ENCODE results near the gene PARVG. TPM values are rescaled to one million over a fixed set of nuclear protein-coding genes. Genes with fewer than 3 reads are reported as not detected.

PARVG gene
- total and polyA plus RNA-seq, 9 of the 15 experiments (the other 6 are each of a cell fraction or from before 2014, with no cell fraction given) = 0.35 TPM; not detected in 8

DNA sequence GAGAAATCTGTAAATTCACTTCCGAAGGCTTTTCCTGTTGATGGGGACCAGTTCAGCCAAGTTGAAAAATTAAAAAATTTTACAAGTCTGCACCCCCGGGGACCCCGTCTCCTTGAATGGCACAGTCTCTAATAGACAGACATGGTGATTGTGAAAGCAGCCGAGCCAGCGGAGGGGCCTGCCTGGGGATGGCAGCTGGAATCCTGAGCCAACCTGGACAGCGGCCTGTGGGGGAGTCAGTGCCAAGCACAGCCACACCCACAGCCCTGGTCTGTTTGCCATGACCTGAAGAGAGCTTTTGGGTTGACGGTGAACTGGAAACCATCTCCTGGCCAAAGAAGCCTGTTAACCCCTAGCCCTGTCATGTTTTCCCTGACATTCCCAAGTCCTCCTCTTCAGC, 64.7 kb downstream of the PARVG start (continued):
- no peak for TF ChIP-seq POLR2G (IDR thresholded peaks at IDR 0.05; ENCODE audit: low read depth, low read length)
- TF ChIP-seq, protein P1, sequence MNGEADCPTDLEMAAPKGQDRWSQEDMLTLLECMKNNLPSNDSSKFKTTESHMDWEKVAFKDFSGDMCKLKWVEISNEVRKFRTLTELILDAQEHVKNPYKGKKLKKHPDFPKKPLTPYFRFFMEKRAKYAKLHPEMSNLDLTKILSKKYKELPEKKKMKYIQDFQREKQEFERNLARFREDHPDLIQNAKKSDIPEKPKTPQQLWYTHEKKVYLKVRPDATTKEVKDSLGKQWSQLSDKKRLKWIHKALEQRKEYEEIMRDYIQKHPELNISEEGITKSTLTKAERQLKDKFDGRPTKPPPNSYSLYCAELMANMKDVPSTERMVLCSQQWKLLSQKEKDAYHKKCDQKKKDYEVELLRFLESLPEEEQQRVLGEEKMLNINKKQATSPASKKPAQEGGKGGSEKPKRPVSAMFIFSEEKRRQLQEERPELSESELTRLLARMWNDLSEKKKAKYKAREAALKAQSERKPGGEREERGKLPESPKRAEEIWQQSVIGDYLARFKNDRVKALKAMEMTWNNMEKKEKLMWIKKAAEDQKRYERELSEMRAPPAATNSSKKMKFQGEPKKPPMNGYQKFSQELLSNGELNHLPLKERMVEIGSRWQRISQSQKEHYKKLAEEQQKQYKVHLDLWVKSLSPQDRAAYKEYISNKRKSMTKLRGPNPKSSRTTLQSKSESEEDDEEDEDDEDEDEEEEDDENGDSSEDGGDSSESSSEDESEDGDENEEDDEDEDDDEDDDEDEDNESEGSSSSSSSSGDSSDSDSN (IDR thresholded peaks at IDR 0.05; ENCODE audit: borderline replicate concordance in 1 of 2, low read depth in 2 of 2, low read length in 2 of 2) = no peak

DNA sequence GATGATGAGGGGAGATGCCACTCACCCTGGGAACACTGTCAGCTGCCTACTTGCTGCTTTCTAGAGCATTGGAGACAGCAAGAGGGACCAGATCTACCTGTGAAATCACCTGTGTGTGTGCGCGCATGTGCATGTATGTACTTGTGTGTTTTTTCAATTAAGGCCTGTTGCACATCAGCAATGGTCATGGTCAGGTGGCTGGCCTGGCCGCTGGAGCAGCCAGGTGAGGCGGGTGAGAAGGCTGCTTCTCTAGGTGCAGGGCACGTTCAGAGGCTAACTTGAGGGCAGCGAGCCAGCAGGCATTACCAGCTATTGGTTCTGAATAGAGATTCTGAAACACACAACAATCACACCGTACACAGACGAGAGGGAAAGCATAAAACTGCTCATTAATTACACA, 65.1 kb downstream of the PARVG start:
- ATAC-seq = no peak
- H3K27ac ChIP-seq (ENCODE audit: extremely low read depth, low read depth, low read length) = no peak overlapping the region
- intact Hi-C loops (cut with micrococcal nuclease) = no loop called here
- H3K4me3 ChIP-seq = no peak overlapping the region
- no peaks in the 10 kb centered on the region for H3K4me1 ChIP-seq (replicated peaks in 1 of 2; ENCODE audit: control insufficient read depth in 2 of 2, insufficient read depth in 2 of 2, low read length in 2 of 2)
- ChIA-PET POLR2A (interaction anchor here (0.7 to 0.9 kb wide), 2 partner anchors 16 to 100 kb away, joined by 3 to 4 read pairs; no protein-coding TSS in a partner anchor), CTCF (ENCODE audit: low intra/inter-chr PET ratio) (no interaction called here)
- no peak overlapping the region for H3K9ac ChIP-seq (ENCODE audit: insufficient read depth in 1 of 2, low read depth in 2 of 2, low read length in 2 of 2)
- no peaks in the 10 kb centered on the region for H4K20me1 ChIP-seq (replicated peaks; ENCODE audit: control insufficient read depth, insufficient read depth, low read length)
- H3K27me3 ChIP-seq (ENCODE audit: control insufficient read depth in 2 of 2, insufficient read depth in 2 of 2, low read length in 2 of 2) = peaks cover 0 to 4% of the 10 kb centered on the region in 2 experiments; a peak in 1 of 5 replicates
- no peak overlapping the region for H2AFZ ChIP-seq (ENCODE audit: low read depth, low read length)
- whole genome bisulfite sequencing (ENCODE audit: insufficient coverage, low coverage, missing lambda C conversion rate) = 12% methylated on average over 8 of the region's 8 CpGs
- in situ Hi-C loops (cut with MboI) = no loop called here
- DNase-seq (ENCODE audit: extremely low read depth in 1 of 4, low spot score in 3 of 4) = no peak
- no peaks in the 10 kb centered on the region for H3K36me3 ChIP-seq (ENCODE audit: control insufficient read depth, insufficient read depth, low read length)
- no peaks in the 10 kb centered on the region for H3K79me2 ChIP-seq (ENCODE audit: control insufficient read depth, insufficient read depth, low read length)
- FAIRE-seq = no peak
- BruUV-seq (replicated peaks) = no TSS peak
- no peaks in the 10 kb centered on the region for H3K9me3 ChIP-seq (replicated peaks; ENCODE audit: control insufficient read depth, insufficient read depth, low read depth, low read length)
- H3K9me1 ChIP-seq (ENCODE audit: control insufficient read depth, insufficient read depth, low read length) = no peaks in the 10 kb centered on the region
- H3K4me2 ChIP-seq (ENCODE audit: insufficient read depth, low read length) = no peak overlapping the region
- TF ChIP-seq, protein P2, sequence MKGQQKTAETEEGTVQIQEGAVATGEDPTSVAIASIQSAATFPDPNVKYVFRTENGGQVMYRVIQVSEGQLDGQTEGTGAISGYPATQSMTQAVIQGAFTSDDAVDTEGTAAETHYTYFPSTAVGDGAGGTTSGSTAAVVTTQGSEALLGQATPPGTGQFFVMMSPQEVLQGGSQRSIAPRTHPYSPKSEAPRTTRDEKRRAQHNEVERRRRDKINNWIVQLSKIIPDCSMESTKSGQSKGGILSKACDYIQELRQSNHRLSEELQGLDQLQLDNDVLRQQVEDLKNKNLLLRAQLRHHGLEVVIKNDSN (CRISPR knock-in tag; IDR thresholded peaks at IDR 0.05) = no peak
- TF ChIP-seq, protein P3, sequence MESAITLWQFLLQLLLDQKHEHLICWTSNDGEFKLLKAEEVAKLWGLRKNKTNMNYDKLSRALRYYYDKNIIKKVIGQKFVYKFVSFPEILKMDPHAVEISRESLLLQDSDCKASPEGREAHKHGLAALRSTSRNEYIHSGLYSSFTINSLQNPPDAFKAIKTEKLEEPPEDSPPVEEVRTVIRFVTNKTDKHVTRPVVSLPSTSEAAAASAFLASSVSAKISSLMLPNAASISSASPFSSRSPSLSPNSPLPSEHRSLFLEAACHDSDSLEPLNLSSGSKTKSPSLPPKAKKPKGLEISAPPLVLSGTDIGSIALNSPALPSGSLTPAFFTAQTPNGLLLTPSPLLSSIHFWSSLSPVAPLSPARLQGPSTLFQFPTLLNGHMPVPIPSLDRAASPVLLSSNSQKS (CRISPR knock-in tag; IDR thresholded peaks at IDR 0.05) = no peak
- TF ChIP-seq ERF (CRISPR knock-in tag; IDR thresholded peaks at IDR 0.05) (no peak), ZSCAN32 (CRISPR knock-in tag; IDR thresholded peaks at IDR 0.05) (no peak), ARID1B (IDR thresholded peaks at IDR 0.05) (no peak), HLTF (IDR thresholded peaks at IDR 0.05) (no peak), POLR2B (IDR thresholded peaks at IDR 0.05; ENCODE audit: low read depth, partially characterized antibody) (no peak), NR4A1 (CRISPR knock-in tag; IDR thresholded peaks at IDR 0.05) (no peak), NR4A1 (tag; IDR thresholded peaks at IDR 0.05) (no peak), TOE1 (IDR thresholded peaks at IDR 0.05; ENCODE audit: borderline replicate concordance) (no peak), TOE1 (CRISPR knock-in tag; IDR thresholded peaks at IDR 0.05; ENCODE audit: borderline replicate concordance, low read depth) (no peak), HOXB6 (CRISPR knock-in tag; IDR thresholded peaks at IDR 0.05; ENCODE audit: borderline replicate concordance) (no peak)
- TF ChIP-seq, protein P4, sequence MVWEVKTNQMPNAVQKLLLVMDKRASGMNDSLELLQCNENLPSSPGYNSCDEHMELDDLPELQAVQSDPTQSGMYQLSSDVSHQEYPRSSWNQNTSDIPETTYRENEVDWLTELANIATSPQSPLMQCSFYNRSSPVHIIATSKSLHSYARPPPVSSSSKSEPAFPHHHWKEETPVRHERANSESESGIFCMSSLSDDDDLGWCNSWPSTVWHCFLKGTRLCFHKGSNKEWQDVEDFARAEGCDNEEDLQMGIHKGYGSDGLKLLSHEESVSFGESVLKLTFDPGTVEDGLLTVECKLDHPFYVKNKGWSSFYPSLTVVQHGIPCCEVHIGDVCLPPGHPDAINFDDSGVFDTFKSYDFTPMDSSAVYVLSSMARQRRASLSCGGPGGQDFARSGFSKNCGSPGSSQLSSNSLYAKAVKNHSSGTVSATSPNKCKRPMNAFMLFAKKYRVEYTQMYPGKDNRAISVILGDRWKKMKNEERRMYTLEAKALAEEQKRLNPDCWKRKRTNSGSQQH (CRISPR knock-in tag; IDR thresholded peaks at IDR 0.05) = no peak
- TF ChIP-seq, protein P5, sequence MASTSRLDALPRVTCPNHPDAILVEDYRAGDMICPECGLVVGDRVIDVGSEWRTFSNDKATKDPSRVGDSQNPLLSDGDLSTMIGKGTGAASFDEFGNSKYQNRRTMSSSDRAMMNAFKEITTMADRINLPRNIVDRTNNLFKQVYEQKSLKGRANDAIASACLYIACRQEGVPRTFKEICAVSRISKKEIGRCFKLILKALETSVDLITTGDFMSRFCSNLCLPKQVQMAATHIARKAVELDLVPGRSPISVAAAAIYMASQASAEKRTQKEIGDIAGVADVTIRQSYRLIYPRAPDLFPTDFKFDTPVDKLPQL (IDR thresholded peaks at IDR 0.05; ENCODE audit: extremely low read depth, insufficient read length) = no peak

All from K562 (cell line).